DLD1 (cell line): ENCODE data around the gene PRR9.

Source experiments
- in situ Hi-C: cut with HindIII; loops from 2 replicates; pipeline ENCODE4 v1.10.0; 2017; ENCODE audit warnings: low sequenced_read_pairs

PRR9 gene

DNA sequence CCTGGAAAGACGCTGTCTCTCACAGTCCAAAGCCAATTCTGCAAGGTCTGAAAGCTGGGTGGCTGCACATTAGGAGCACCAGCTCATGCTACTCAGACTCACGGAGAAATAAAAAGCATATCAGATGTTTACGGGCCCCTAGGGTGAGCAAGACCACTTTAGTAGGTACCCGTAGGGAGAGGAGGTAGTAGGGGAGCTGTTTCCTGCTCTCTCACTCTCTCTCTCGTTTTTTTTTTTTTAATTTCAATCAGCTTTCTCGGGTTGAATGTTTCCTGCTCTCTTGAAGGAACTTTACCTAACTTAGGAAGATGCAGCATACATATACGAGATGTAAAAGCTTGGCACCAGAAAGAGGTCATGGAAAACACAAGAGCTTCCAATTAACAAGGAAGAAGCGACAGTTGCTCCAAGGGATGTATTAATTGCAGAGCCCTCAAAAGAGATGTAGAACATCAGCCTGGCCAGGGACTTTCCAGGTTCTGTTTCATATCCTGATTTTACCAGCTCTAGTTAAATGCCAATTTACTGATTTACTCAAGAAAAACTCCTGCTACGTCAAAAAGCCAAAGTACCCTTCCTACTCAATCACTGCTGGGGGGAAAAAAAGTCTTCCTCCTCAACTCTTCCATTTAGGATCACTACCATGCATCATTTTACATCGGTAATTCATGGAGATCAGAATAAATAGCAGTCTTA, 45.2 kb downstream of the PRR9 start:
- in situ Hi-C loops = no loop called here

DNA sequence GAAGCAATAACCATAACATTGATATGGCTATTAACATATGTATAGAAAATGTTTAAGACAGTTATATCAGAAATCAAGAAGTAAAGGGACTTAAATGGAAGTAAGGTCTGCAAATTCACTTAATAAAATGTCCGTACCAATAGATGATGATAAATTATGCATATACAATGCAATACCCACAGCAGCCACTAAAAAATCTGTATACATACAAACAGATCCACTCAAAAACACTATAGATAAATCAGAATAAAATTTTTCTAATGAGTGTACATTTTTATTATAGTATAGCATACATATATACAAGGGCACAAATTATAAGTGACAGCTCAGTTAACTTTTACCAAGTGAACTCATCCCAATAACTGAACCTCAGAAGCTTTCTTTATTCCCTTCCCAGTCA, 48.1 kb downstream of the PRR9 start:
- in situ Hi-C loops = no loop called here
